K562 (cell line): ENCODE results near the gene GBA2. TPM values are rescaled to one million over a fixed set of nuclear protein-coding genes. Genes with fewer than 3 reads are reported as not detected.
A peak's percentile ranks its signal among the peaks of the same experiment; 100 is the strongest.

Experiments
- ATAC-seq: fragments of 200-7000 bp; cut with Tn5 transposase; 3 replicates; pipeline ENCODE4 v1.9.1; 2020; ENCODE audit warnings: moderate library complexity
- BruUV-seq: library from RNA; stranded (reverse); fragments of 400-500 nt; replicated peaks from 2 replicates; lab custom pipeline; 2021; lab: Mats Ljungman, UMichigan
- CTCF ChIA-PET: fragments of 300-600 bp; formaldehyde crosslinking; extraction: SDS; loops from one replicate; lab custom pipeline; 2021; ENCODE audit warnings: low intra/inter-chr PET ratio; lab: Yijun Ruan, JAX
- POLR2A ChIA-PET: fragments of 300-600, 350-650 bp; sonication (Branson Sonifier 250); formaldehyde crosslinking; extraction: SDS; loops from one replicate; lab custom pipeline; 2021; ENCODE audit warnings: antibody characterized with exemption, inconsistent platforms; lab: Yijun Ruan, JAX
- DNase-seq, 4 experiments: peaks; one replicate each; pipeline versions ENCODE4 v3.0.0 to v3.0.0-alpha.2; 2011 to 2018; ENCODE audit warnings: low spot score in 3 of 4, mixed read lengths in 3 of 4; ENCODE audit errors: extremely low read depth in 1 of 4
- FAIRE-seq: peaks from 2 replicates; lab custom pipeline; 2011; peaks lifted over from hg19 to GRCh38; lab: Jason Lieb, UNC
- H2AFZ ChIP-seq: 2 replicates; pipeline ENCODE4 v1.6.0; 2011; ENCODE audit warnings: low read depth, low read length, control low read depth, inconsistent platforms
- H3K27ac ChIP-seq: fragments of 200-600 bp; 3 replicates; pipeline ENCODE4 v1.8.0; 2011; ENCODE audit warnings: low read depth, mild to moderate bottlenecking, control low read depth, inconsistent platforms, low read length, moderate library complexity, mixed read lengths; ENCODE audit errors: extremely low read depth
- H3K27me3 ChIP-seq, 2 experiments: fragments of 300-600 bp in 1 of 2; 2 replicates in 1 of 2; 3 replicates in 1 of 2; pipeline versions ENCODE4 v1.6.0 to v1.8.0; 2011; ENCODE audit warnings: inconsistent platforms in 2 of 2, low read length in 2 of 2, mild to moderate bottlenecking in 1 of 2, mixed read lengths in 1 of 2, moderate library complexity in 1 of 2; ENCODE audit not compliant: control insufficient read depth in 2 of 2, insufficient read depth in 2 of 2
- H3K36me3 ChIP-seq: fragments of 300-600 bp; 3 replicates; pipeline ENCODE4 v1.8.0; 2011; ENCODE audit warnings: mild to moderate bottlenecking, low read length, inconsistent platforms; ENCODE audit not compliant: control insufficient read depth, insufficient read depth
- H3K4me1 ChIP-seq, 2 experiments: fragments of 200-600 bp in 1 of 2; replicated peaks in 1 of 2; 2 replicates in 1 of 2; 3 replicates in 1 of 2; pipeline versions ENCODE4 v1.5.1 to v1.8.0; 2011; ENCODE audit warnings: inconsistent platforms in 2 of 2, low read length in 2 of 2, mild to moderate bottlenecking in 1 of 2, mixed read lengths in 1 of 2, moderate library complexity in 1 of 2; ENCODE audit not compliant: control insufficient read depth in 2 of 2, insufficient read depth in 2 of 2
- H3K4me2 ChIP-seq: 2 replicates; pipeline ENCODE4 v1.6.1; 2011; ENCODE audit warnings: low read length, control low read depth, inconsistent platforms, mixed read lengths; ENCODE audit not compliant: insufficient read depth
- H3K4me3 ChIP-seq: fragments of 200-600 bp; sonication (generic), shearing (Covaris generic); 2 replicates; pipeline ENCODE4 v1.5.1; 2016; ENCODE audit warnings: control low read depth, inconsistent platforms
- H3K79me2 ChIP-seq: fragments of 200-600 bp; 3 replicates; pipeline ENCODE4 v1.8.0; 2011; ENCODE audit warnings: low read length, inconsistent platforms; ENCODE audit not compliant: control insufficient read depth, insufficient read depth
- H3K9ac ChIP-seq, 2 experiments: 2 replicates each; pipeline versions ENCODE4 v1.6.0 to v1.6.1; 2011; ENCODE audit warnings: low read depth in 2 of 2, low read length in 2 of 2, control low read depth in 1 of 2, inconsistent platforms in 1 of 2, mild to moderate bottlenecking in 1 of 2, mixed read lengths in 1 of 2; ENCODE audit not compliant: insufficient read depth in 1 of 2
- H3K9me1 ChIP-seq: one replicate; pipeline ENCODE4 v1.6.0; 2011; ENCODE audit warnings: inconsistent platforms, mild to moderate bottlenecking, low read length, moderate library complexity; ENCODE audit not compliant: control insufficient read depth, insufficient read depth
- H3K9me3 ChIP-seq: replicated peaks from 2 replicates; pipeline ENCODE4 v1.5.1; 2011; ENCODE audit warnings: low read depth, low read length, inconsistent platforms; ENCODE audit not compliant: control insufficient read depth, insufficient read depth
- H4K20me1 ChIP-seq: replicated peaks from 2 replicates; pipeline ENCODE4 v1.6.1; 2011; ENCODE audit warnings: low read length, inconsistent platforms, mixed read lengths; ENCODE audit not compliant: control insufficient read depth, insufficient read depth
- ARHGAP35 ChIP-seq: fragments of 450-650 bp; IDR thresholded peaks from 2 replicates; pipeline ENCODE4 v1.6.1; 2018; ENCODE audit not compliant: partially characterized antibody
- GABPB1 ChIP-seq: sonication (generic); formaldehyde crosslinking; IDR thresholded peaks from 2 replicates; pipeline ENCODE4 v1.8.0; 2022; ENCODE audit warnings: mild to moderate bottlenecking, missing genetic modification reagents
- MYC ChIP-seq, 2 experiments: fragments of 250-450 bp in 1 of 2; sonication (Bioruptor Pico) in 1 of 2; IDR thresholded peaks; 2 replicates each; pipeline versions ENCODE4 v1.5.1 to v1.6.1; 2012 to 2021; ENCODE audit warnings: low read depth in 2 of 2, borderline replicate concordance in 1 of 2, improper control_type of control experiment in 1 of 2, low read length in 1 of 2, mild to moderate bottlenecking in 1 of 2, moderate library complexity in 1 of 2
- RREB1 ChIP-seq: fragments of 250-450 bp; sonication (Bioruptor Pico); IDR thresholded peaks from 2 replicates; pipeline ENCODE4 v1.4.0; 2020
- ZNF445 ChIP-seq: fragments of 250-450 bp; sonication (Bioruptor Pico); IDR thresholded peaks from 2 replicates; pipeline ENCODE4 v1.4.0; 2020; ENCODE audit warnings: low read depth, mild to moderate bottlenecking, moderate library complexity
- WGBS: fragments of 100-300 bp; shearing (Covaris generic); methylation state at CpG from one replicate; pipeline ENCODE4 v1.1.6; 2016; ENCODE audit warnings: low coverage, mixed read lengths; ENCODE audit not compliant: insufficient coverage; ENCODE audit errors: missing lambda C conversion rate; 5-methylcytosine and 5-hydroxymethylcytosine counted together
- in situ Hi-C: fragments of 300-500 bp; cut with MboI; formaldehyde crosslinking; loops from 4 replicates; pipeline ENCODE4 v1.15.0; 2018; ENCODE audit warnings: inconsistent platforms, mixed read lengths
- intact Hi-C: fragments of 100-400 bp; cut with micrococcal nuclease; formaldehyde crosslinking; loops from 2 replicates; pipeline ENCODE4 v1.14.2; 2022
- polyA plus RNA-seq, 8 experiments: library from polyadenylated mRNA; depleted of rRNA in 4 of 8; stranded (reverse) in 5 of 8; unstranded in 3 of 8; fragments of >200 nt; fragmentation: Nextera tagmentation in 2 of 8; fragmentation: Illumina TruSeq in 1 of 8; extraction: Ambion mirVana in 2 of 8; extraction: Trizol in 1 of 8; gene quantifications; 2 replicates each; pipeline versions ENCODE4 v1.2.1 to v1.2.3, GENCODE V29; 2011 to 2014; ENCODE audit warnings: inconsistent platforms in 1 of 8, missing spikeins in 1 of 8
- total RNA-seq, 7 experiments: library from RNA; depleted of rRNA in 6 of 7; stranded (reverse); fragments of >200 nt in 6 of 7; fragmentation: Illumina TruSeq in 2 of 7; extraction: Trizol in 2 of 7; gene quantifications; 2 replicates each; pipeline versions ENCODE4 v1.2.1 to v1.2.3, GENCODE V29; 2011 to 2021; ENCODE audit warnings: low replicate concordance in 1 of 7

Gene GBA2
- total and polyA plus RNA-seq, 9 of the 15 experiments (the other 6 are each of a cell fraction or from before 2014, with no cell fraction given): 14.1 to 60.4 (median 32.1) TPM

- H3K36me3 ChIP-seq: peaks cover 92% of the 10 kb centered on the region
- FAIRE-seq: no peak
Measured at GRCh38 chr9:35705836-35706430, 43.1 kb downstream of the GBA2 start.

More at GRCh38 chr9:35705836-35706430, 43.1 kb downstream of the GBA2 start:
- ATAC-seq (no peak), DNase-seq (no peak)
- no peak overlapping the region for H3K4me2 ChIP-seq
- 92% methylated on average over 6 of the region's 7 CpGs for WGBS
- H3K9me1 ChIP-seq: peaks cover 3% of the 10 kb centered on the region
- H3K27ac ChIP-seq: no peak overlapping the region
- no peaks in the 10 kb centered on the region for H3K79me2 ChIP-seq
- no peak overlapping the region for H2AFZ ChIP-seq
- no peaks in the 10 kb centered on the region for H3K4me1 ChIP-seq
- intact Hi-C loops: no loop called here
- H3K27me3 ChIP-seq: no peaks in the 10 kb centered on the region
- no peak overlapping the region for H3K4me3 ChIP-seq
- in situ Hi-C loops: no loop called here
- BruUV-seq: TSS peak; percentile 51
- POLR2A ChIA-PET: interaction anchor here (0.6 to 1.7 kb wide), 9 partner anchors 8 to 30 kb away, joined by 3 to 6 read pairs (median 3); partner anchors contain the start of gene TPM2
- no peaks in the 10 kb centered on the region for H4K20me1 ChIP-seq
- no peaks in the 10 kb centered on the region for H3K9me3 ChIP-seq
- no peak overlapping the region for H3K9ac ChIP-seq
- CTCF ChIA-PET: no interaction called here
- TF ChIP-seq ARHGAP35 (no peak), ZNF445 (CRISPR knock-in tag) (no peak), MYC (IDR thresholded peaks at IDR 0.05; ENCODE audit: low read depth, low read length) (no peak), MYC (CRISPR knock-in tag; IDR thresholded peaks at IDR 0.05; ENCODE audit: borderline replicate concordance, low read depth) (no peak), GABPB1 (no peak), RREB1 (CRISPR knock-in tag) (no peak)
